ENCODE data around the gene GLB1L.

Gene GLB1L

GRCh38 chr2:219229305-219230058 is 15.8 kb downstream of the GLB1L start, which contains the start of the genes ANKZF1 and ATG9A:
Gene ANKZF1 (plus strand): TSS chr2:219229806. CDS start chr2:219230258, 452 bp downstream.
Gene ATG9A (minus strand): TSS chr2:219229636. CDS start chr2:219228024, 1,612 bp downstream.
- TF ChIP-seq, protein P1, sequence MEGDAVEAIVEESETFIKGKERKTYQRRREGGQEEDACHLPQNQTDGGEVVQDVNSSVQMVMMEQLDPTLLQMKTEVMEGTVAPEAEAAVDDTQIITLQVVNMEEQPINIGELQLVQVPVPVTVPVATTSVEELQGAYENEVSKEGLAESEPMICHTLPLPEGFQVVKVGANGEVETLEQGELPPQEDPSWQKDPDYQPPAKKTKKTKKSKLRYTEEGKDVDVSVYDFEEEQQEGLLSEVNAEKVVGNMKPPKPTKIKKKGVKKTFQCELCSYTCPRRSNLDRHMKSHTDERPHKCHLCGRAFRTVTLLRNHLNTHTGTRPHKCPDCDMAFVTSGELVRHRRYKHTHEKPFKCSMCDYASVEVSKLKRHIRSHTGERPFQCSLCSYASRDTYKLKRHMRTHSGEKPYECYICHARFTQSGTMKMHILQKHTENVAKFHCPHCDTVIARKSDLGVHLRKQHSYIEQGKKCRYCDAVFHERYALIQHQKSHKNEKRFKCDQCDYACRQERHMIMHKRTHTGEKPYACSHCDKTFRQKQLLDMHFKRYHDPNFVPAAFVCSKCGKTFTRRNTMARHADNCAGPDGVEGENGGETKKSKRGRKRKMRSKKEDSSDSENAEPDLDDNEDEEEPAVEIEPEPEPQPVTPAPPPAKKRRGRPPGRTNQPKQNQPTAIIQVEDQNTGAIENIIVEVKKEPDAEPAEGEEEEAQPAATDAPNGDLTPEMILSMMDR (IDR thresholded peaks at IDR 0.05; ENCODE audit: borderline replicate concordance, control extremely low read depth, extremely low read depth, insufficient read depth, missing control alignments) = no peak
- in situ Hi-C loops (cut with MboI; ENCODE audit: low sequenced_read_pairs, unreplicated experiment) = no loop called here
- peak; percentile 99 for DNase-seq (ENCODE audit: low spot score)

- in situ Hi-C loops (cut with MboI; ENCODE audit: low sequenced_read_pairs, unreplicated experiment) = no loop called here
Measured at GRCh38 chr2:219228911-219229304, 16.3 kb downstream of the GLB1L start.

GRCh38 chr2:219228041-219228910 is 17.0 kb downstream of the GLB1L start:
- TF ChIP-seq, protein P1 (IDR thresholded peaks at IDR 0.05; ENCODE audit: borderline replicate concordance, control extremely low read depth, extremely low read depth, insufficient read depth, missing control alignments) = no peak
- in situ Hi-C loops (cut with MboI; ENCODE audit: low sequenced_read_pairs, unreplicated experiment) = no loop called here

More at GRCh38 chr2:219228911-219229304, 16.3 kb downstream of the GLB1L start:
- TF ChIP-seq, protein P1 (IDR thresholded peaks at IDR 0.05; ENCODE audit: borderline replicate concordance, control extremely low read depth, extremely low read depth, insufficient read depth, missing control alignments) = no peak
- no peak for DNase-seq (ENCODE audit: low spot score)

DNA sequence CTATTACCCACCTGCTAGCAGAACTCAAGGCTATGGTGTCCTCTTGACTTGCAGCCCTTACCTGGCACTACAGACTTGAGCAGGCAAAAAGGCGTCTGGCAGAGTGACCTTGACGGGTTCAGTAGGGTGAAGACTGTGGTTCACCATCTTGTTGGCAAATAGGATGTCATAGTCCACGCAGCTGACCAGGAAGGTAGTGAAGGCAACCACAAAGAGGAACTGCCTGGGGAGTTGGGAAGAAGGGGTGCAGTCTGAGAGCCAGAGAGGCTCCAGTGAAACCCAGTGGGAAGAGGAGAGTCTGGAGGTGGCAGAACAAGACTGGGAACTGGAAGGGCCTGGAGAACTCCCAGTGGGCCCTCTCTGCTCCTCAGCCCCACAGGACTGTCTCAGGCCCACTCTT is 19.9 kb downstream of the GLB1L start:
- in situ Hi-C loops (cut with MboI; ENCODE audit: low sequenced_read_pairs, unreplicated experiment) = no loop called here
- TF ChIP-seq, protein P1 (IDR thresholded peaks at IDR 0.05; ENCODE audit: borderline replicate concordance, control extremely low read depth, extremely low read depth, insufficient read depth, missing control alignments) = no peak
- DNase-seq (ENCODE audit: low spot score) = no peak

More at GRCh38 chr2:219228041-219228910, 17.0 kb downstream of the GLB1L start:
- no peak for DNase-seq (ENCODE audit: low spot score)

- no peak for DNase-seq (ENCODE audit: low spot score)
- TF ChIP-seq, protein P1 (IDR thresholded peaks at IDR 0.05; ENCODE audit: borderline replicate concordance, control extremely low read depth, extremely low read depth, insufficient read depth, missing control alignments) = no peak
- in situ Hi-C loops (cut with MboI; ENCODE audit: low sequenced_read_pairs, unreplicated experiment) = no loop called here
Measured at GRCh38 chr2:219223831-219224610, 21.2 kb downstream of the GLB1L start.
